ENCODE data around the gene TOP1.
"Not testable (repeated sequence)": the region's sequence is repeated elsewhere in the genome, so short reads cannot be mapped to it uniquely, and the experiment has no call there.

Gene TOP1

GRCh38 chr20:41095110-41095969 is 66.7 kb downstream of the TOP1 start:
- DNase-seq, result peak; percentile 67

GRCh38 chr20:41098703-41099250 is 70.2 kb downstream of the TOP1 start:
- DNase-seq, result no peak

GRCh38 chr20:41100001-41100480 is 71.4 kb downstream of the TOP1 start:
- DNase-seq, result no peak

DNA sequence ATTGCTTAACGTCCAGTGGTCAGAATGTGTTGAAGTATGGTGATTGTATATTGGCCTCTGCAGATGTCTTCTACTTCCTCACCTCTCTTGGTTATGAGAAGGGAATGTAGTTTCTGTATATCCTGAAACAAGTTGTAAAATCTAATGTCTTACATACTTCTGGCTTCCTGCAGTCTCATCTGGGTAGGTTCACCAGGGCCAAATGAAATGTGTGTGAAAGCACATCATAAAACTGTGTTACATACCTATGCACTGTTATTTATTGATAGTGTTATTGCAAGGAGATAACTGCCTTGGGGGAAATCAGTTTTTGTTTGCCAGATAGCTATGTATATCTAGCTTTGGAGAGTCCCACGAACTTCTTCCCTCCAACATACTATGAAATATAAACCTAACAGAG is 73.0 kb downstream of the TOP1 start:
- no peak for DNase-seq

GRCh38 chr20:41108531-41108930 is 79.9 kb downstream of the TOP1 start:
- no peak for DNase-seq

DNA sequence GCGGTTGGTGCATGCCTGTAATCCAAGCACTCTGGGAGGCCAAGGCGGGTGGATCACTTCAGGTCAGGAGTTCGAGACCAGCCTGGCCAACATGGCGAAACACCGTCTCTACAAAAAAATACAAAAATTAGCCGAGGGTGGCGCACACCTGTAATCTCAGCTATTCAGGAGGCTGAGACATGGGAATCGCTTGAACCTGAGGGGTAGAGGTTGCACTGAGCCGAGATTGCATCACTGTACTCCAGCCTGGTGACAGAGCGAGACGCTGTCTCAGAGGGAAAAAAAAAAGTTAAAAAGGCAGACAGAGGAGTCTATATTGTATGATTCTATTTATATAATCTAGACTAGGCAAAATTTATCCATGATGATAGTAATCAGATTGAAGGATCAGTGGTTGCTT is 81.4 kb downstream of the TOP1 start:
- DNase-seq, result no peak

DNA sequence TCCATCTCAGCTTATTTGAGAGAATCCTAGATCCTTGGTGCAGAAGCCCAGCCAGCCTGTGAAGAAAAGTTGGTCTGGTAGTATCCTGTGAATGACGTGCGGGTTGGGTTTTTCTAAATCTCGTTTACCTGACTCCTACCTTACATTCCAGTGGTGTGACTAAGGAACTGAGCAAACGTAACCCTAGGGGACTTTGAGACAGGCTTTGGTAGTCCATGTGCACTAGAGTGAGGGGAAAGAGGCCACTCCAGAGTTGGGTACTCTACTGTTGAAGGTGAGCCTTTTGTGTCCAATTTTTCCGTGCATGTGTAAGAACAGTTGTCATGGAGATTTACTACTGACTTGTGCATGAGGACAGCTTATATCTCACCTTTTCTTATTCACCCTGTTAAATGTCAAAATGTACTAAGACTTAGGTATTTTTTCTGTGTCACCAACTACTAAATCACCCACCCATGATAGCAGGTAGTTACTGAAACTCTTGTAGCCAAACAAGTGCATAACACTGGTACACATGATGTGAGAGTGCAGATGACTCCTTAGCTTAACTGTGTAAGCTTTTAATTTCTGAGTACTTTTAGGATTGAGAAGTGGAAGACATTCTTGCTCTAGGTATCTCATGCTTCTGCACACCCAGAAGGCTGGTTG is 82.4 kb downstream of the TOP1 start:
- DNase-seq, result no peak

DNA sequence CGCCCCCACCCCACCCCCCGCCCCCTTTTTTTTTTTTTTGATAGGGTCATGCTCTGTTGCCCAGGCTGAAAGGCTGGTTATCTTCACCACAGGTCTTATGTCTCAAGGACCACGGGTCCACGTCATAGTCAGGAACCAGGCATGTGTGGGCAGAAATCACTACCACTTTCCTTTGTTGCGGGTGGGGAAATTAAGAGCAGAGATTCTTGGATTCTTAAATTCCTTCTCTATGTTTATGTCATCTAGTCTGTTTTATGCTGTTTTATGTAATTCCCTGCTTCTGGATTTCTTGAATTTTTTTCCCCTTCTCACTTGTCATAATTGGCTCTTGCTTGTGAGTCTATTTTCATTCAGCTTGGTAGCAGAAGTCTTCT is 82.9 kb downstream of the TOP1 start:
- DNase-seq, result no peak

DNA sequence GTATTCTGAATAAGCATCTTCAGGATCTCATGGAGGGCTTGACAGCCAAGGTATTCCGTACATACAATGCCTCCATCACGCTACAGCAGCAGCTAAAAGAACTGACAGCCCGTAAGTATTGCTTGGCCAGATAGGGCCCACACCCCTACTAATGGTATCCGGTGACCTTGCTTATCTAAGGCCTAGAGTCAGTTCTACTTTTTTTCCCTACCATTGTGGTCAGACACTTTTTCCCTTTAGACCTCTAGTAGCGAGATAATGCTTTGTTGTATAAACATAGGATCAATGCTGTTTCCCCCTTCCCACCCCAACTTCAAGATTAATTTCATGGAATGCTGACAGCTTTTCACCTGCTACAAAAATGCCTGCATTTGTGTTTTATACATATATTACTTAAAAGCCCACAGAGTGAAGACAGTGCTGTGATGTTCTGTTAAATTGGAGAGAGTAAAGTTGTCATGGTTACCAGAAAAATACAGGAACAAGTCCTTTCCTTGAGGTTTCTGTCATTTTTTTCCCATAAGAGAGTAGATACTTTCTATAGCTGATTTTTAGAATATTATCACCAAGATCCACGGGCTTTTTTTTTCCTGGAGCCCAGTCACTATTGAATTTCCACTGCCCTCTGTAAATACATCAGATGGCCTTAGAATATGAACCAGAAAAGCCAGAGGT is 87.8 kb downstream of the TOP1 start:
- DNase-seq, result no peak

GRCh38 chr20:41118159-41118558 is 89.5 kb downstream of the TOP1 start:
- not testable (repeated sequence) for DNase-seq

- no peak for DNase-seq
Measured at GRCh38 chr20:41118632-41119031, 90.0 kb downstream of the TOP1 start.

GRCh38 chr20:41119614-41120561 is 91.3 kb downstream of the TOP1 start:
- no peak for DNase-seq

DNA sequence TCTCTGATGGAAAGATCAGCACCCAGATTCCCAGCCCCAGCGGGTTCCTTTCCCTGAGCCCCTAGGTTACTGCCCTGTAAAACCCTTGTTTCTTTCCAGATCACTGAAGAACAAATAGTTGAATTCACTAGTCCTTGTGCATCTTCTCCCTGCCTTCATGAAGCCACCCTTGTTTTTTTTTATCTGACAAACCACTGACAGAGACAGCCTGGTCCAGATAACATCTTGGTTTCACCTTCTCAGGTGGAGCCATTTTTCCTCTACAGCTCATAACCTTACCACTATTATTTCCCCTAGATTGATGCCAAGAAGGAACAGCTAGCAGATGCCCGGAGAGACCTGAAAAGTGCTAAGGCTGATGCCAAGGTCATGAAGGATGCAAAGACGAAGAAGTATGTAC is 92.8 kb downstream of the TOP1 start:
- DNase-seq, result no peak

DNA sequence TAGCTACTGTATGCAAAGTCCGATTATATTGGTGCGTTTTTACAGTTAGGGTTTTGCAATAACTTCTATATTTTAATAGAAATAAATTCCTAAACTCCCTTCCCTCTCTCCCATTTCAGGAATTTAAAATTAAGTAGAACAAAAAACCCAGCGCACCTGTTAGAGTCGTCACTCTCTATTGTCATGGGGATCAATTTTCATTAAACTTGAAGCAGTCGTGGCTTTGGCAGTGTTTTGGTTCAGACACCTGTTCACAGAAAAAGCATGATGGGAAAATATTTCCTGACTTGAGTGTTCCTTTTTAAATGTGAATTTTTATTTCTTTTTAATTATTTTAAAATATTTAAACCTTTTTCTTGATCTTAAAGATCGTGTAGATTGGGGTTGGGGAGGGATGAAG is 95.0 kb downstream of the TOP1 start:
- no peak for DNase-seq

DNA sequence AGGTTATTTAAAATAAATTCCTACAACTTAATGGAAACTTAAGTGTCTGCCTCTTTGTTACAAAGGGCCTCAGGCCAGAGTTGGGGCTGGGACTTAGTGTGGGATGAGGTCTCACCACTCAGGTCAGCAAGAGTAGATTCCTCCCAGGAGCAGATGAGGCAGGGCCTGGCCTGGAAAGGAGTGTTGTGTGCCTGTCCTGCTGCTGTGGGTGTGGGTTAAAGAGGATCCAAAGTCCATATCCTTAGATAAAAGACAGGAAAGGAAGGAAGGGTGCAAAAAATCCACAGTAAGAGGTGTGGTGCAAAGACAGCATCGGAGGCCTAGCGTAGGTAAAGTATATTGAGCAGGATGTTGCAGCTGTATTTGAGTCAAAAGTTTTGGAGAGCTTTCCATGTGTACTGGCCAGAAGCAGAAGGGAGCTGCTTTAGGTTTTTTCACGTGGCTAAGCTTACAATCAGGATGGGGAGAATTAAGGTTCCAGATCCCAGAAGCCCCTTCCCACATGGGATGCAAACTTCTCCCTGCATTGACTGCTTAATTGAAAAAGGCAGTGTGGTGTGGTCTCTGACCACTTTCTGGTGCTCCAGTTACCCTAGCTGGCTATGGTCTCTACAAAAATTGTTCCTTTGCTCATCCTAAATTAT is 96.0 kb downstream of the TOP1 start:
- no peak for DNase-seq

GRCh38 chr20:41125530-41126457 is 97.2 kb downstream of the TOP1 start:
- DNase-seq, result no peak

DNA sequence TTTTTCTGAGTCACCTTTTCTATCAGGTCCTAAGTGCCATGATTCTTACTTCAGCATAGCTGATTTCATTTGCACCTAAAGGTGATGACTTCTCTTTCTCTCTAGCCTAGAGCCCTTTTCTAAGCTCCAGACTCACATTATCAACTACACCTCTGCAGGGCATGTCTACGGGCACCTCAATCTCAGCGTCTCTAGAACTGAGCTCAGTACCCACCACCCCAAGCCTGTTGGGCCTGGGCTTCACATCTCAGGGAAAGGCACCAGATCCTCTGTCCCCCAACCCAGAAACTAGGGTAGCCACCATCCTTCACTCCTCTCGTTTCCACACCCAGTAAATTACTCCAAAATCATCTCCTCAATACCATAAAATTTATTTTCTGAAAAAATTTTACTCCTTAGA is 98.1 kb downstream of the TOP1 start:
- DNase-seq, result no peak

- DNase-seq, result not testable (repeated sequence)
Measured at GRCh38 chr20:41128317-41128716, 99.7 kb downstream of the TOP1 start.

GRCh38 chr20:41131594-41132387 is 103.2 kb downstream of the TOP1 start:
- no peak for DNase-seq

- not testable (repeated sequence) for DNase-seq
Measured at GRCh38 chr20:41132388-41132775, 103.8 kb downstream of the TOP1 start.
